HG03457 (cell line): ENCODE measurements around the gene UBE2N.
"Not testable (repeated sequence)": the region's sequence is repeated elsewhere in the genome, so short reads cannot be mapped to it uniquely, and the experiment has no call there.

ENCODE experiments used
- ATAC-seq: cut with Tn5 transposase; IDR thresholded peaks from one replicate; pipeline ENCODE4 v1.9.1; 2021; ENCODE audit warnings: moderate number of reproducible peaks; ENCODE audit not compliant: unreplicated experiment

The UBE2N gene

DNA sequence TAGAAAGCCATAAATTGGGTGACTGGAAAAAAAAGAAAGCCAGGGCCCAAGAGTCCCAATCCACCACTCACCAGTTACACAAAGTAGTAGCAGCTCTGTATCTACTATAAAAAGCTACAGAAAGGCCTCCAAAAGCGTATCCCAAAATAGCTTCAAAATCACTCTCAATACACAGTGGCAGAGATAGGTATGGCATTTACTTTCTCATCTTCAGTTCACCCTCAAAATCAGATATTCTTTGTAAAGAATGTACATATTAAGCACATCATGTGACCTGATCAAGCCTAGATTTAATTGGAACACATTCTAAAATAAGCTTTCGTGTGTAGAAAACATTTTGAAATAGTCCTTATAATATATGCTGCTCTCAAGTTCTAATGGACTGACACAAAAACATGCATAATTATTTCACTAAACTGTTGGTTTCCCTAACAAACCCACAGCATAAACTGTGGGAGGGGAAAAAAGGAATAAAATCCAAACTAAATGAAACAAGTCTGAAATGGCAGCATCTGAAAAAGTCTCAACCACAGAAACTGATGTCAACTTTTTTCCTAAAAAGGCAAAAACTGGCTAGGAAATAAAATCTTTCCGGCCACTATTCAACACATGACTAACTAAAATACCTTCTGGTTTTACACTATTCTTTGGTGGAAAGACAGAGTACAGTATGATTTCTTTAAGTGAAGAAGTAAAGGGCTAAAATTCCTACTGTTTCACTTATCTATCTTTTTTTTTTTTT is 25.9 kb downstream of the UBE2N start:
- no peak for ATAC-seq

- ATAC-seq = no peak
These were observed 28.7 kb downstream of the UBE2N start for GRCh38 chr12:93413064-93413463.

- not testable (repeated sequence) for ATAC-seq
These were observed 29.4 kb downstream of the UBE2N start for GRCh38 chr12:93412396-93412795.

- ATAC-seq = not testable (repeated sequence)
These were observed 30.7 kb downstream of the UBE2N start for GRCh38 chr12:93411060-93411459.

GRCh38 chr12:93409343-93410187 is 32.2 kb downstream of the UBE2N start:
- not testable (repeated sequence) for ATAC-seq

- ATAC-seq = no peak
These were observed 32.9 kb downstream of the UBE2N start for GRCh38 chr12:93408813-93409212.

DNA sequence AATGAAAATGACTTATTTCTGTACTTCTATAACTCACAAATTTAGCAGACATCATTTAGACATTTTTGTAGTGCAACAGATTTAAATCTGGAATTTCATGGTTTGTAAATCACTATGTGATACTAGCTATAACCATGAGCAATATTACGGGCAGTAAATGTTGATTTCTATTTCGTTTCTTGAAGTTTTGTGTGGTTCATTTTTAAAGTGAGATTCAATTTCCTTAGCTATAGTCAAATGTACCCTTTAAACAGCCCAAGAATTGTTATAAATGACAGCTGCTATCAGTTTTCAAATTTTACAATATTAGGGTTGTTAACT is 33.8 kb downstream of the UBE2N start:
- ATAC-seq = no peak

DNA sequence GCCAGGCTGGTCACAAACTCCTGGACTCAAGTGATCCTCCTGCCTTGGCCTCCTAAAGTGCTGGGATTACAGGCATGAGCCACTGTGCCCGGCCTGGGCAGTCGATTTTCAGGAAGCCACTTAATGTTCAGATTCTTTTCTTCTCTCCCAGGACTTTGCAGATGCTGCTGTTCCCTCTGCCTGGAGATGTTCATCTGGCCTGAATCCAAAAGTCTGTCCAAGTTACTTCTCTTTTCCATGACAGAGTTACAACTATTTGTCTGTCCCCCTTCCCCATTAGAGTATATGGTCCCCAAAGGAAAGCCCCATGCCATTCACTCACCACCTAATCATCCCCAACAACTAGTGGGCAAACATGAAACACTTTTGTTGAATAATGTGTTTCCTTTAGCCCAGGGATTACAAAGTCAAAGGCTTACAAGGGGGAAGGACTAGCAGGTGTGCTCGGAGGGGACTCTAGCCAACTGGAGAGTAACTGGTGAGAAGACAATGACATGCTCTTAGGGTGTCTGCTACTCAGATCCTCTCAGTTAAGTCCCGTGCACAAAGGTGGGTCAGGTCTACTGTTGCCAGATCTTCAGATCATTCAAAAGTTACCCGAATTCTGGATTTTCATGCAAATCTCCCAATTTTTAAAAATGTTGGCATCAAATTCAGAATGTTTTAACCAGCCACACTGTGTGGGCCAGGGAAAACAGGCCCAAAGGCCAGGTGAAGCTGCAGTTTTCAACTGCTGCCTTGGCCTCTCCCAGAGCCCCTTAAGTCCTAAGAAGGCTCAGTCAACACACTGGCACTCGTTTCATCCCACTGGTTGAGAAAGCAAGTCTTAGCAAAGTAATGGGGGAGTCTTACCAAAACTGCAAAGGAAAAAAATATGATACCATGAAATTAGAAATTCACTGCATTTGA is 34.4 kb downstream of the UBE2N start:
- ATAC-seq = no peak

DNA sequence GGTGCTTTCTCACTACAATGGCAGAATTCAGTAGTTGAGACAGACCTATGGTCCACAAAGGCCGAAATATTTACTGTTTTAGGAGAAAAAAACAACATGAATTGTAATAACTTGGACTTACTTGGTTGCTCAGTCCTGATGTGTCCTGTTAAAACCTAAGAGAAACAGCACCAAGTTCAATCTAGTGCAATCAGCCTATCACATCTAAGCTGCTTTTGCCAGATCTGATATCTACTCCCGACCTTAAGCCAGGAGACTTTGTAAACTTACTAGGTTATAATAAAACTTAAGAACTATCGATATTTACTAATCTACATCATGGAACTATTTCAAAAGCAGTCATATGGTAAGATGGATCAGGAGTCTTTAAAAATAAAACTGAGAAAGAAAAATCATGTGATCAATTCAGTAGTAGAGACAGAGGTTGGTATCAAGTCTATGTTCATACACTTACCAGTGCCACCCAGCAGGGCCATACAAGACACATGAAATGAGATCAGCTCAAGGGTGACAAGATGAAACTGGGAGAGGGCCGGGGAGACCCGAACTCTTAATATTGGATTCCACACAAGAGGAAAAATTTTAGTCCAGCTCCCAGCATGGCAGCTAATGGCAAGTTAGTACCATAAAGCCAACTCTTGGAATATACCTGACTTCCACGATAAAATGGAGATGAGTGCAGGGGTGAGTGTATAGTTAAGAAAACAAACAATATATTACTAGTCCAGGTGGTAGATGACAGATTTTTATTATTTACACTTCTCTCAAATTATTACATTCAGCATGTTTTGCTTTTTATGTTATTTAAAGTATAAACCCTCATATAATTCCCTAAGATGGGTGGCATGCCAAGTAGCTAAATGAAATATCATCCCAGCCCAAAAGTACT is 36.5 kb downstream of the UBE2N start:
- no peak for ATAC-seq

GRCh38 chr12:93403988-93404803 is 37.6 kb downstream of the UBE2N start:
- ATAC-seq = no peak

DNA sequence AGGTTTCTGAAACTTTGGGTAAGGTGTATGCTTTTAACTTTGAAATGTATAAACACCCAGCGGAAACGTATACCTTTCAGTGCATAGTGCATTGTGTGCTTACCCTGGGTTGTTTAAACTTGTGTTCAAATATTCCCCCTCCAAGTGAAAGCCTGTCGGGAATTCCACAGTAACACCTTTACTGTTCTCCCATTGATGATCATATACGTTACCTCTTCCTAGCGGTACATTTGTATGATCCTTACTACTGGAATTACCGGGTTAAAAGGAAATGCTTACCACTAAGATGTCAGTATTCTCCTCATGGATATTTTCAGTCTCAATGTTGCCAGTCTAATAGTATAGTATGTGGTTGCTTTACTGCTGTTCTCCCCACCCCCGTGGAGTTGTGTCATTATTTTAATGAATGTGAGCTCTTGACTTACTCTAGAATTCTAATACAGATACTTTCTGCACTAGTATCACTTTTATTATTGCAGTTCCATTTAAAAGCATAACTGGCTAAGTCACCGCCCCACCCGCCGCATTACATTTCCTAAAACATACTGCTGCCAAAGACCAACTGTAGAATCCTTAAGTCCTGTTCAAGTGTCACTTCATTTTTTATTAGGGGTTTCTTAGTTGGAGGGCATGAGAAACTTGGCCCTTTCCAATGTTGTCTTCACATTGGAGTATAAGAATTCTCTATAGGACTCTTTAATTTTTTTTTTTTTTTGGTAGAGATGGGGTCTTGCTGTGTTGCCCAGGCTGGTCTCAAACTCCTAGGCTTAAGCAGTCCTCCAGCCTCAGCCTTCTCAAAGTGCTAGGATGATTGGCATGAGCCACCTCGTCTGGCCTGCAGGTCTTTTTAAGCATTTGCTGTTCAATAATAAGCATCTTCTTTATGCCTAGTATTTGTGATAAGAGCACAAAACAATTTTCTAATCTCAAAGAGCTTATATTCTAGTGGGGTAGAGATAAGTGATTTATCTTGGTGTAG is 39.1 kb downstream of the UBE2N start:
- no peak for ATAC-seq

DNA sequence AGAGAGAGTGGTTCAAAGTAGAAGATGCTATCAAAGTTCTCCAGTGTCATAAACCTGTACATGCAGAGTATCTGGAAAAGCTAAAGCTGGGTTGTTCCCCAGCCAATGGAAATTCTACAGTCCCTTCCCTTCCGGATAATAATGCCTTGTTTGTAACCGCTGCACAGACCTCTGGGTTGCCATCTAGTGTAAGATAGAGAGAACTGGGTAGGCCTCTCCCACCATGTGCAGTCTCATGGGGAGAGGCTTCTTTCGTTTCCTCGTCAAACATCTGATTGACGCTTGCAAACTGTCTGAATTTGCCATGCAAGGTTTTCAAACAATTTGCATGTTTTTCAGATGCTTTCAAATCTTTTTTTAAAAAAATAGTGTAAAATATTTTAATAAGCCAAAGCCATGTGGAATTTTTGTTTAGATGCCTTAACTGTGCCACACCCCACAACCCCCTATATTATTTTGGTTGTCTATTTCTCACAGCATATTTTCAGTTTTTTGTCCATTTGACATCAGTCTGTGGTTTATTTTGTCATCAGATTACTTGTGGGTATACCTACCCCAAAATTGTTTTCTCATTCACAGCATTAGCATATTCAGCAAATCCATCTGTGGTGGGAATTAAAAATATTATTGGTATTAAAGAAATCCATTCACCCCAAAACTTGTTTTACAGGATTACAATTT is 42.4 kb downstream of the UBE2N start:
- peak; percentile 76 for ATAC-seq

GRCh38 chr12:93397412-93397811 is 44.3 kb downstream of the UBE2N start:
- ATAC-seq = no peak

DNA sequence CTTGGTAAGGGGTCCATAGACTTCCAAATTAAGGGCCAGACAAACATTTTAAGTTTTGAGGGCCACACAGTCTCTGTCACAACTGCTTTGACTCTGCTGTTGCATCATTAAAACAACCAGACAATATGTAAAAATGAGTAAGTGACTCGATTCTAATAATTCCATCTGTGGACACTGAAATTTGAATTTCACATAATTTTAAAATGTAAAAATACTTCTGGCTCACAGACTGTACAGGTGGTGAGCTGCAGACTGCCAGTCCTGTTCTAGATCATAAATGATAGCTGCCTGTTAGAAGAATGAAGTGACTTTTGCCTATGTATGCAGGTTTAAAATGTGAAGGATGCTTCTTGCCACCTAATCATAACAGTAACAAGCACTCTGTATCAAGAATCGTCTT is 48.3 kb downstream of the UBE2N start:
- no peak for ATAC-seq

DNA sequence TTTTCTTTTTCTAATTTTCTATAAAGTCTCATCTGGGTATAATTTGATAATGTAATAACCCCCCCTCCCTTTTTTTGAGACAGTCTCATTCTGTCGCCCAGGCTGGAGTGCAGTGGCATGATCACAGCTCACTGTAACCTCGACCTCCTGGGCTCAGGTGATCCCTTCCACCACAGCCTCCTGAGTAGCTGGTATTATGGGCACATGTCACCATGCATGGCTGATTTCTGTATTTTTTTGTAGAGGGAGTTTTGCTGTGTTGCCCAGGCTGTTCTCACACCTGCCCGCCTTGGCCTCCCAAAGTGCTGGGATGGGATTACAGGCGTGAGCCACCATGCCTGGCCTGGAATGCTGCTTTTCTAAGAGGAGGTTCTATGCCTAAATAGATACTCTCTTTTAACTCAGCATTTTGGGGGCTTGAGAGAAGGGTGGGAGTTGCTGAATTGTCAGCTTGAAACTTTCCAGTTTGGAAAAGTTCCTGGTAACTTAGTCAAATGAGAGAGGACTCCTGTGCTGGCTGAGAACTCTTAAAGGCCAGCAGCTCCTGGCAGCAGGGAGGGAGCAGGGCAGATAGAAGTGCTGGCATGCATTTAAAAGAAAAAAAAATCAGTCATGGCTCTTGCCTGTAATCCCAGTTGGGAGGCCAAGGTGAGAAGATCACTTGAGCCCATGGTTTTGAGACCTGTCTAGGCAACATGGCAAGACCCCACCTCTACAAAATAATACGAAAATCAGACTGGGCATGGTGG is 51.0 kb downstream of the UBE2N start:
- no peak for ATAC-seq

- ATAC-seq = no peak
These were observed 51.7 kb downstream of the UBE2N start for GRCh38 chr12:93390031-93390430.

DNA sequence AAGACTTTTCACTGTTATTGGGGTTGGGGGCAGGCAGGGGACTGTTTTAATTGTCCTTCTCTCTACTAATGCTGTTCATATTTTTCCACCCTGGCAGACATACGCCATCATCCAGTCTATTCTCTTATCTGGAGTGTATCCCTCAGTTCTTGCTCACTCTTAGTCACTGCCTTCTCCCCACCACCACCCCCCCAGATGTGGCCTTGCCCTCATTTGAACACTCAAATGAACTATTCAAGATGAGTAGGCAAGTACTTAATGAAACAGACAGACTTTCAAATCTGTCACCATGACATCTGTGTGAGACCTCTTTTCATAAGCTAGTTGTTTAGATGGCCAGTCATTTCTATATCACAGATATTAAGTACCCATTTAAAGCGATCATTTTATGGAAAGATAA is 54.0 kb downstream of the UBE2N start:
- ATAC-seq = no peak
